K562 (cell line): Measurements from ENCODE around the gene MYH9. TPM values are rescaled to one million over a fixed set of nuclear protein-coding genes. Genes with fewer than 3 reads are reported as not detected.

Experiments used
- ARID1B ChIP-seq: fragments of 450-650 bp; IDR thresholded peaks from 2 replicates; pipeline ENCODE4 v1.6.1; 2016; ENCODE audit warnings: antibody characterized with exemption, mild to moderate bottlenecking, inconsistent platforms
- CCAR2 ChIP-seq: fragments of 200-400 bp; formaldehyde crosslinking; IDR thresholded peaks from 2 replicates; pipeline ENCODE4 v1.6.1; 2017; ENCODE audit warnings: mild to moderate bottlenecking, low read depth, low read length
- EP300 ChIP-seq: IDR thresholded peaks from 2 replicates; pipeline ENCODE4 v1.6.1; 2012; ENCODE audit warnings: low read length, improper control_type of control experiment
- ERF ChIP-seq: fragments of 450-650 bp; formaldehyde crosslinking; IDR thresholded peaks from 2 replicates; pipeline ENCODE4 v1.4.0; 2020; ENCODE audit warnings: mild to moderate bottlenecking, mixed read lengths
- GABPA ChIP-seq: fragments of 200-800 bp; sonication (Bioruptor generic); conservative IDR thresholded peaks from 2 replicates; pipeline ENCODE4 v1.6.1; 2016; ENCODE audit warnings: low read depth, missing genetic modification characterization, missing compliant biosample characterization
- HCFC1 ChIP-seq: IDR thresholded peaks from 2 replicates; pipeline ENCODE4 v1.6.1; 2012; ENCODE audit warnings: low read depth, low read length, improper control_type of control experiment
- NELFE ChIP-seq: IDR thresholded peaks from 2 replicates; pipeline ENCODE4 v1.6.1; 2011; ENCODE audit warnings: mild to moderate bottlenecking; ENCODE audit not compliant: insufficient read depth, insufficient read length
- PURB ChIP-seq: sonication (generic); formaldehyde crosslinking; IDR thresholded peaks from 2 replicates; pipeline ENCODE4 v1.9.0; 2021; ENCODE audit warnings: low read depth, mild to moderate bottlenecking, missing genetic modification reagents
- RFX1 ChIP-seq: fragments of 450-650 bp; IDR thresholded peaks from 2 replicates; pipeline ENCODE4 v1.6.1; 2016; ENCODE audit warnings: mild to moderate bottlenecking, moderate library complexity
- SMAD4 ChIP-seq: fragments of 250-450 bp; sonication (Bioruptor Pico); conservative IDR thresholded peaks from 2 replicates; pipeline ENCODE4 v1.8.0; 2021; ENCODE audit warnings: inconsistent platforms, mild to moderate bottlenecking, moderate library complexity
- SRF ChIP-seq, 2 experiments: fragments of 250-450, 450-650 bp in 1 of 2; sonication (Bioruptor Pico) in 1 of 2; sonication (generic) in 1 of 2; formaldehyde crosslinking; IDR thresholded peaks; 2 replicates each; pipeline versions ENCODE4 v1.5.0 to v1.5.1; 2020 to 2022; ENCODE audit warnings: mild to moderate bottlenecking in 1 of 2, missing genetic modification reagents in 1 of 2
- ZBTB7A ChIP-seq: IDR thresholded peaks from 2 replicates; pipeline ENCODE4 v1.6.1; 2011; ENCODE audit warnings: low read depth, mild to moderate bottlenecking, low read length, moderate library complexity, borderline replicate concordance; ENCODE audit not compliant: control insufficient read depth
- ZNF644 ChIP-seq: fragments of 200-800 bp; sonication (Bioruptor generic); IDR thresholded peaks from 2 replicates; pipeline ENCODE4 v1.6.1; 2016; ENCODE audit warnings: low read depth, missing genetic modification characterization, missing compliant biosample characterization
- polyA plus RNA-seq, 8 experiments: library from polyadenylated mRNA; depleted of rRNA in 4 of 8; stranded (reverse) in 5 of 8; unstranded in 3 of 8; fragments of >200 nt; fragmentation: Nextera tagmentation in 2 of 8; fragmentation: Illumina TruSeq in 1 of 8; extraction: Ambion mirVana in 2 of 8; extraction: Trizol in 1 of 8; gene quantifications; 2 replicates each; pipeline versions ENCODE4 v1.2.1 to v1.2.3, GENCODE V29; 2011 to 2014; ENCODE audit warnings: inconsistent platforms in 1 of 8, missing spikeins in 1 of 8
- total RNA-seq, 7 experiments: library from RNA; depleted of rRNA in 6 of 7; stranded (reverse); fragments of >200 nt in 6 of 7; fragmentation: Illumina TruSeq in 2 of 7; extraction: Trizol in 2 of 7; gene quantifications; 2 replicates each; pipeline versions ENCODE4 v1.2.1 to v1.2.3, GENCODE V29; 2011 to 2021; ENCODE audit warnings: low replicate concordance in 1 of 7
- TF ChIP-seq, protein P1 (sequence below): fragments of 450-650 bp; formaldehyde crosslinking; IDR thresholded peaks from 2 replicates; pipeline ENCODE4 v1.4.0; 2022; ENCODE audit warnings: missing genetic modification characterization
- TF ChIP-seq, protein P2 (sequence below), 2 experiments: IDR thresholded peaks; 2 replicates each; pipeline ENCODE4 v1.6.1; 2011; ENCODE audit warnings: borderline replicate concordance in 1 of 2, control low read depth in 1 of 2, low read depth in 1 of 2, low read length in 1 of 2, mild to moderate bottlenecking in 1 of 2, mixed read lengths in 1 of 2, moderate library complexity in 1 of 2; ENCODE audit not compliant: insufficient read depth in 1 of 2, insufficient read length in 1 of 2, poor library complexity in 1 of 2, severe bottlenecking in 1 of 2; ENCODE audit errors: extremely low read depth in 1 of 2
- TF ChIP-seq, protein P3 (sequence below), 2 experiments: fragments of 450-650 bp; conservative IDR thresholded peaks; 2 replicates each; pipeline ENCODE4 v1.6.1; 2017; ENCODE audit warnings: mild to moderate bottlenecking in 2 of 2, moderate library complexity in 2 of 2
- TF ChIP-seq, protein P4 (sequence below): fragments of 450-650 bp; formaldehyde crosslinking; IDR thresholded peaks from 2 replicates; pipeline ENCODE4 v1.4.0; 2022; ENCODE audit warnings: mild to moderate bottlenecking, moderate library complexity
- TF ChIP-seq, protein P5 (sequence below): sonication (generic); formaldehyde crosslinking; IDR thresholded peaks from 2 replicates; pipeline ENCODE4 v1.8.1; 2022; ENCODE audit warnings: missing genetic modification reagents
- TF ChIP-seq, protein P6 (sequence below): sonication (generic); formaldehyde crosslinking; IDR thresholded peaks from 2 replicates; pipeline ENCODE4 v1.8.0; 2022; ENCODE audit warnings: mild to moderate bottlenecking, low read depth, missing genetic modification reagents

MYH9 gene
- total and polyA plus RNA-seq, 9 of the 15 experiments (the other 6 are each of a cell fraction or from before 2014, with no cell fraction given): 0.71 to 111 (median 24.6) TPM

DNA sequence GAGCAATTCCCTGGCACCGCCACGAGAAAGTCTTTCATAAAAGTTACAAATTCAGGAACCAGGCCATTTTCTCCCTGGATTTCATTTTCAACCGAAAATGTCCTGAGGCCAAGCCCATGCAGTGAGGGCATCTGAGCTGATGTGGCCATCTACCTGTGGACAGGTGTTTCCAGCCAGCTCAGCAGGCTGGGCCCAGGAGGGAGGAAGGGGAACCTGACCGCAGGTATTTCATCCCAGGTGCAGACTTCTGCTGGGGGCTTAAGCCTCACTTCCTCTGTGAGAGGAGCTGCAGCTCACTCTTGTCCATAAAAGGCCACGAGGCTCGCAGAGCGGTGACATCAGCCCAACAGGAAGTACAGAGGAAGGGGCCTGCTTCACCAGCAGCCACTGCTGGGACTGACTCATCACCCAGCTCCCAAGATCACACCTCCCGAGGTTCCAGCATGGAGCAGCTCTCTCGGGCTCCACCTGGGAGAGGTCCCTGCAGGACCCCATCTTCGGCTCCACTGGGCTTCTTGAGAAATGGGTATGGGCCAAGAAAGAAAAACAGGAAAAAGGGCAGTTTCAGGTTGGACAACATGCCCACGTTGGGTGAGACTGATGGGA, 56.4 kb downstream of the MYH9 start (continued):
- TF ChIP-seq HCFC1 (no peak), CCAR2 (no peak), ARID1B (peak; percentile 21; the same call in 1 of the 2 replicates), ERF (CRISPR knock-in tag) (no peak), ZBTB7A (peak; percentile 30; the same call in 1 of the 2 replicates), GABPA (peak; percentile 79), SRF (CRISPR knock-in tag; IDR thresholded peaks at IDR 0.05) (peak; percentile 91 to 99), ZNF644 (tag) (0 out of 2 replicates have a peak, but pooled peaks have one; percentile 25), PURB (CRISPR knock-in tag) (no peak), NELFE (no peak), RFX1 (no peak), SMAD4 (CRISPR knock-in tag) (peak; percentile 58), EP300 (peak; percentile 66)
- TF ChIP-seq, protein P1, sequence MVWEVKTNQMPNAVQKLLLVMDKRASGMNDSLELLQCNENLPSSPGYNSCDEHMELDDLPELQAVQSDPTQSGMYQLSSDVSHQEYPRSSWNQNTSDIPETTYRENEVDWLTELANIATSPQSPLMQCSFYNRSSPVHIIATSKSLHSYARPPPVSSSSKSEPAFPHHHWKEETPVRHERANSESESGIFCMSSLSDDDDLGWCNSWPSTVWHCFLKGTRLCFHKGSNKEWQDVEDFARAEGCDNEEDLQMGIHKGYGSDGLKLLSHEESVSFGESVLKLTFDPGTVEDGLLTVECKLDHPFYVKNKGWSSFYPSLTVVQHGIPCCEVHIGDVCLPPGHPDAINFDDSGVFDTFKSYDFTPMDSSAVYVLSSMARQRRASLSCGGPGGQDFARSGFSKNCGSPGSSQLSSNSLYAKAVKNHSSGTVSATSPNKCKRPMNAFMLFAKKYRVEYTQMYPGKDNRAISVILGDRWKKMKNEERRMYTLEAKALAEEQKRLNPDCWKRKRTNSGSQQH (CRISPR knock-in tag): no peak
- TF ChIP-seq, protein P2, sequence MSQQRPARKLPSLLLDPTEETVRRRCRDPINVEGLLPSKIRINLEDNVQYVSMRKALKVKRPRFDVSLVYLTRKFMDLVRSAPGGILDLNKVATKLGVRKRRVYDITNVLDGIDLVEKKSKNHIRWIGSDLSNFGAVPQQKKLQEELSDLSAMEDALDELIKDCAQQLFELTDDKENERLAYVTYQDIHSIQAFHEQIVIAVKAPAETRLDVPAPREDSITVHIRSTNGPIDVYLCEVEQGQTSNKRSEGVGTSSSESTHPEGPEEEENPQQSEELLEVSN (IDR thresholded peaks at IDR 0.05; ENCODE audit: borderline replicate concordance in 1 of 2, extremely low read depth in 1 of 2, insufficient read depth in 1 of 2, insufficient read length in 1 of 2, low read depth in 1 of 2, low read length in 1 of 2, poor library complexity in 1 of 2, severe bottlenecking in 1 of 2): peak; percentile 21 to 68
- TF ChIP-seq, protein P3, sequence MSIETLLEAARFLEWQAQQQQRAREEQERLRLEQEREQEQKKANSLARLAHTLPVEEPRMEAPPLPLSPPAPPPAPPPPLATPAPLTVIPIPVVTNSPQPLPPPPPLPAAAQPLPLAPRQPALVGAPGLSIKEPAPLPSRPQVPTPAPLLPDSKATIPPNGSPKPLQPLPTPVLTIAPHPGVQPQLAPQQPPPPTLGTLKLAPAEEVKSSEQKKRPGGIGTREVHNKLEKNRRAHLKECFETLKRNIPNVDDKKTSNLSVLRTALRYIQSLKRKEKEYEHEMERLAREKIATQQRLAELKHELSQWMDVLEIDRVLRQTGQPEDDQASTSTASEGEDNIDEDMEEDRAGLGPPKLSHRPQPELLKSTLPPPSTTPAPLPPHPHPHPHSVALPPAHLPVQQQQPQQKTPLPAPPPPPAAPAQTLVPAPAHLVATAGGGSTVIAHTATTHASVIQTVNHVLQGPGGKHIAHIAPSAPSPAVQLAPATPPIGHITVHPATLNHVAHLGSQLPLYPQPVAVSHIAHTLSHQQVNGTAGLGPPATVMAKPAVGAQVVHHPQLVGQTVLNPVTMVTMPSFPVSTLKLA (conservative IDR thresholded peaks at IDR 0.05): peak in 1 of 2 experiments; percentile 30; a peak in 1 of 4 replicates
- TF ChIP-seq, protein P4, sequence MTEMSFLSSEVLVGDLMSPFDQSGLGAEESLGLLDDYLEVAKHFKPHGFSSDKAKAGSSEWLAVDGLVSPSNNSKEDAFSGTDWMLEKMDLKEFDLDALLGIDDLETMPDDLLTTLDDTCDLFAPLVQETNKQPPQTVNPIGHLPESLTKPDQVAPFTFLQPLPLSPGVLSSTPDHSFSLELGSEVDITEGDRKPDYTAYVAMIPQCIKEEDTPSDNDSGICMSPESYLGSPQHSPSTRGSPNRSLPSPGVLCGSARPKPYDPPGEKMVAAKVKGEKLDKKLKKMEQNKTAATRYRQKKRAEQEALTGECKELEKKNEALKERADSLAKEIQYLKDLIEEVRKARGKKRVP (CRISPR knock-in tag): peak; percentile 28; the same call in 1 of the 2 replicates
- TF ChIP-seq, protein P5, sequence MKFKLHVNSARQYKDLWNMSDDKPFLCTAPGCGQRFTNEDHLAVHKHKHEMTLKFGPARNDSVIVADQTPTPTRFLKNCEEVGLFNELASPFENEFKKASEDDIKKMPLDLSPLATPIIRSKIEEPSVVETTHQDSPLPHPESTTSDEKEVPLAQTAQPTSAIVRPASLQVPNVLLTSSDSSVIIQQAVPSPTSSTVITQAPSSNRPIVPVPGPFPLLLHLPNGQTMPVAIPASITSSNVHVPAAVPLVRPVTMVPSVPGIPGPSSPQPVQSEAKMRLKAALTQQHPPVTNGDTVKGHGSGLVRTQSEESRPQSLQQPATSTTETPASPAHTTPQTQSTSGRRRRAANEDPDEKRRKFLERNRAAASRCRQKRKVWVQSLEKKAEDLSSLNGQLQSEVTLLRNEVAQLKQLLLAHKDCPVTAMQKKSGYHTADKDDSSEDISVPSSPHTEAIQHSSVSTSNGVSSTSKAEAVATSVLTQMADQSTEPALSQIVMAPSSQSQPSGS (CRISPR knock-in tag): no peak
- TF ChIP-seq, protein P6, sequence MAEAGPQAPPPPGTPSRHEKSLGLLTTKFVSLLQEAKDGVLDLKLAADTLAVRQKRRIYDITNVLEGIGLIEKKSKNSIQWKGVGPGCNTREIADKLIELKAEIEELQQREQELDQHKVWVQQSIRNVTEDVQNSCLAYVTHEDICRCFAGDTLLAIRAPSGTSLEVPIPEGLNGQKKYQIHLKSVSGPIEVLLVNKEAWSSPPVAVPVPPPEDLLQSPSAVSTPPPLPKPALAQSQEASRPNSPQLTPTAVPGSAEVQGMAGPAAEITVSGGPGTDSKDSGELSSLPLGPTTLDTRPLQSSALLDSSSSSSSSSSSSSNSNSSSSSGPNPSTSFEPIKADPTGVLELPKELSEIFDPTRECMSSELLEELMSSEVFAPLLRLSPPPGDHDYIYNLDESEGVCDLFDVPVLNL (CRISPR knock-in tag): no peak
